ENCODE data around the gene KIRREL3.

DNA sequence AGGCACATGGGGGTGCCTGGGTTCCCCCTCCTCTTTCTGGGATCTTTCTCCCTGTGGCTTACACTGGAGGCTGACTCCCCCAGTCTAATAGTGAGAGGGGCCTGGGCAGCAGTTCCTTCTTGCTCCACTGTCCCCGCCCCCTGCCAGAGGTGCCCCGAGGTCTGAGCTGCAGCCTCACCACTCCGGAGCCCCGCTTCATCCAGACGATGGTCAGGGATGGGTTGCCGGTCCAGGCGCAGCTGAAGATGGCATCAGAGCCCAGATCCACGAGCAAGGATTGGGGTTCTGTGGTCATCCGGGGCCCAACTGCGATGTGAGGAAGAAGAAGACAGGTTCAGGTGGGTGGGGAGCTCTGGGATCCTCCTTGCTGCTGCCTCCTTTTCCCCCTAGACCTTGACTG, 554.0 kb downstream of the KIRREL3 start:
- TF ChIP-seq POLR2A (conservative IDR thresholded peaks at IDR 0.05) (no peak), ZNF583 (CRISPR knock-in tag; IDR thresholded peaks at IDR 0.05) (no peak), SREBF2 (CRISPR knock-in tag; IDR thresholded peaks at IDR 0.05) (no peak), ZNF354B (CRISPR knock-in tag; IDR thresholded peaks at IDR 0.05) (no peak), RBM39 (optimal IDR thresholded peaks at IDR 0.05; ENCODE audit: low read depth, low read length) (no peak)

Data from K562 (cell line).